Measurements from ENCODE around the gene SLC22A23. TPM values are rescaled to one million over a fixed set of nuclear protein-coding genes. Genes with fewer than 3 reads are reported as not detected.
A peak's percentile ranks its signal among the peaks of the same experiment; 100 is the strongest.
"Not testable (repeated sequence)": the region's sequence is repeated elsewhere in the genome, so short reads cannot be mapped to it uniquely, and the experiment has no call there.

SLC22A23 gene
- polyA plus RNA-seq, 4 donors: 9.8 to 14.0 (median 11.9) TPM

DNA sequence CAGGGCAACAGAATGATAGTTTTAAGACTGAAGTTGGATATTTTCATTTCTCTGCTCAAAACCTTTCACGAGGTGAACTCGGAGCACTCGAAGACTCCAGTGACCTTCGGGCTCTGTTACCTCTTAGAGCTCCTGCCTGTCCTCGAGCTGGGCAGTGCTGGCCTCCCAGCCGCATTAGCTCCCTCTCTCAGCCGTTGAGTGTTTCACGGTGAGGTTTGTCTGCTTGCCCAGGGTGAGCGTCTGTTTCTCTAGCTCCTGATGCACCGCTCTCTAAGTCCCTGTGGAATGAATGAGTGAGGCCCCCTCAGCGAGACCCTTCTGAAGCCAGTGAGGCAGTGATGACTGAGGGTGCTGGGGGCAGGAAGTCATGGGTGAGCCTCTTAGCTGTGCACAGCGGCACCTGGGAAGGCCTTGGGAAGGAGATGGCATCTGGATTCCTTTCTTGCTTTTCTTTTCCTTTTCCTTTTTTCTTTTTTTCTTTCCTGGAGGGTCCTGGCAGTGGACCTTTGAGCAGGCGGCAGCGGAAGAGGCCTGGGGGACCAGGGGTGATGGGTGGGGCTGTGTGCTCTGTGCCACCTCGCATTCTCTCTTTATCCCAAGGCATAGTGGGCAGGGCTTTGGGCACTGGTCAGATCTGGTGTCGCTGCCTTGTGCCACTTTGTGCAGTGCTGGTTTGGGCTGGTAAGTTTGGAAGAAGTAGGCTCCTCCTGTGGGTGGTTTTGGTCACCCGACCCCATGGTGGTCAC, 195.9 kb downstream of the SLC22A23 start:
- DNase-seq (ENCODE audit: low read depth in 4 of 4, low spot score in 2 of 4): no peak

DNA sequence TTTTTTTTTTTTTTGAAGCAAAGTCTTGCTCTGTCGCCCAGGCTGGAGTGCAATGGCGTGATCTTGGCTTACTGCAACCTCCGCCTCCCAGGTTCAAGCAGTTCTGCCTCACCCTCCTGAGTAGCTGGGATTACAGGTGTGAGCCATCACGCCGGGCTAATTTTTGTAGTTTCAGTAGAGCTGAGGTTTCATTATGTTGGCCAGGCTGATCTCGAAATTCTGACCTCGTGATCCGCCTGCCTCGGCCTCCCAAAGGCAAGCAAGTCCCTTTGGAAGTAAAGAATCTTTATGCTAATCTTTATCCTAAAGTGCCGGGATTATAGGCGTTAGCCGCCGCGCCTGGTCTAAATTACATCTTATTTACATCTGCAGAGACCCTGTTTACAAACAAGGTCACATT, 196.6 kb downstream of the SLC22A23 start:
- DNase-seq (ENCODE audit: low read depth in 4 of 4, low spot score in 2 of 4): no peak

DNA sequence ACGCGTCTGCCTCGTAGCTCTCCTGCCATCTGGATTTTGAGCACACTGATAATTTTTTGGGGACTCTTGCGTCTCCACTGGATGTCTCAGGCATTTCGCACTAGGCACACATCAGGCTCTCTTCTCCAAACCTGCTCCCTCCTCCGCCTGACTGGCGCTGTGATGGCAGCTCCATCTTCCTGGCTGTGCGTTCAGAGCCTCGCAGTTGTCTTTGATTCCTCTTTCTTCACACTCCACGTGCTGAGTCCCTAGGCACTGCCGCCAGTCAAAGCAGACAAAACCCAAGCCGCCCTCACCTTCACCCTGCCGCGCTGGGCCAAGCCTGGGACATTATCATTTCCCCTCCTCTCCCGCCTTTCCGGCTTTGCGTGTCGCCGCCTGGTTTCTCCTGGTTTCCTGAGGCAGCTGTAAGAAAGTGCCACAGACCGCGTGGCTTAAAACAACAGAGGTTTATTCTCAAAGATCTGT, 197.3 kb downstream of the SLC22A23 start:
- DNase-seq (ENCODE audit: low read depth in 4 of 4, low spot score in 2 of 4): peak in 1 of 4 donors; percentile 27

DNA sequence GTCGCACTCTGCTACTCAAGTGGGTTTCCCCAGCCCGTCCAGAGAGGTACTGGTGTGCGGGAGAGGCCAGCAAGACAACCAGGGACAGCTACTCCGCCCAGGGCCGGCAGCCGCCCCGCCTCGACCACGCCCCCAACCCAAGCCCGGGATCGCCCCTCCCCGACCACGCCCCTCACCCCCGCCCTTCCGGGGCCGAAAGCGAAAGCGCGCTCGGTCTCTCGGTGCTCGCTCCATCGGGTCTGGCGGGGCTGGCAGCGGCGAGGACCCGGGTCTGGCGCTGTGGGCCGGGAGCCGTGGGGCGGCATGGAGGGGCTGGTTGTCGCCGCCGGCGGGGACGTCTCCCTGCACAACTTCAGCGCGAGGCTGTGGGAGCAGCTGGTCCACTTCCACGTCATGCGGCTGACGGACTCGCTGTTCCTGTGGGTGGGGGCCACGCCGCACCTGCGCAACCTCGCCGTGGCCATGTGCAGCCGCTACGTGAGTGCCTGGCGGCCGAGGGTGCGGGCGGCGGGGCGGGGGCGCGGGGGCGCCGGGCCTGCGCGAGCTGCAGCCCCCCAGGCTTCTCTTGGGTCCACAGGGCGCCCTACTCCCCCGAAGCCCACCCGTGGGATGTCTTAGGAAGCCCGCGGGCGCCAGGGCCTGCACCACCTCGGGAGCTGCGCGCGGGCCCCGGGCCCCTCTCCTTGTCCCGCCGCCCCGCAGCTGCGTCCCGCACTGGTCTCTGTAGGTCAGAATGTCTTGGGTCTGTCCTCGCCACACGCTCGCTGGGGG, 197.9 kb downstream of the SLC22A23 start, which contains the start of gene PSMG4:
Gene PSMG4 (plus strand): TSS at position 228 of the 771 bp plus-strand sequence. CDS start 76 bp downstream, at position 304.
- DNase-seq (ENCODE audit: low read depth in 4 of 4, low spot score in 2 of 4): peak; percentile 47 to 84 (median 82)

DNA sequence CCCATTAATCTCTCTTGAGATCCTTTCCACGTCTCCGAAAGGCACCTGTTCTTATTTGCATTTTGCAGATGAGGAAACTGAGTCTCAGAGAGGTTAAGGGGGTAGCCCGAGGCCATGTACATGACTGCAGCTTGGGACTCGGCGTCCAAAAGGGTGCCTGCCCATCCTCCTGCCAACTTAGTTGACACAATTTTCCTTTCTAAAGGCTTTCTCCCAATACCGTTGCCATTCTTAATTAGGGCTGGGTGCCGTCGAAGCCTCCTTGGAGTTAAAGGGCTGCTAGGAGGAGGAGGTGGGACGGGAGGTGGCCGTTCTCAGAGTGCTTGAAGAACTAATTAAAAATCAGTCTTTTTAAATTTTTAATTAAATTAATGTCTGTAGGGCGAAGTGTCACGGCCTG, 198.6 kb downstream of the SLC22A23 start:
- DNase-seq (ENCODE audit: low read depth in 4 of 4, low spot score in 2 of 4): no peak

DNA sequence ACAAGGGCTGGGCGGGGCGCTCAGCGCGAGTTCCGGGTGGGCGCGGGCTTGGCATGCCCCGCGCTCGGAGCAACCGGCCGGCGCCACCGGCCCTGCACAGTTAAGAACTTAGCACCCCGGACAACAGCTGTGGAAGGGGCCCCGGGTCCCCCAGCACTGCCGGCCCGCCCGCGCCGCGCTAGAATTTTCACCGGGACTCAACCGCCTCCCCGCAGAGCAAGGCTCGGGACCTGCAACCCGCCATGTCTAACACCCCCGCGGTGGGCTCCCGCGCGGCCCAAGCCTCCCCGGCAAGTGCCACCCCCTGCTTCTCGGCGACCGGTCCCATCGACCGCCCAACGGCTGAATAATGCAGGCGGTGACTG, 203.3 kb downstream of the SLC22A23 start:
- DNase-seq (ENCODE audit: low read depth in 4 of 4, low spot score in 2 of 4): no peak

DNA sequence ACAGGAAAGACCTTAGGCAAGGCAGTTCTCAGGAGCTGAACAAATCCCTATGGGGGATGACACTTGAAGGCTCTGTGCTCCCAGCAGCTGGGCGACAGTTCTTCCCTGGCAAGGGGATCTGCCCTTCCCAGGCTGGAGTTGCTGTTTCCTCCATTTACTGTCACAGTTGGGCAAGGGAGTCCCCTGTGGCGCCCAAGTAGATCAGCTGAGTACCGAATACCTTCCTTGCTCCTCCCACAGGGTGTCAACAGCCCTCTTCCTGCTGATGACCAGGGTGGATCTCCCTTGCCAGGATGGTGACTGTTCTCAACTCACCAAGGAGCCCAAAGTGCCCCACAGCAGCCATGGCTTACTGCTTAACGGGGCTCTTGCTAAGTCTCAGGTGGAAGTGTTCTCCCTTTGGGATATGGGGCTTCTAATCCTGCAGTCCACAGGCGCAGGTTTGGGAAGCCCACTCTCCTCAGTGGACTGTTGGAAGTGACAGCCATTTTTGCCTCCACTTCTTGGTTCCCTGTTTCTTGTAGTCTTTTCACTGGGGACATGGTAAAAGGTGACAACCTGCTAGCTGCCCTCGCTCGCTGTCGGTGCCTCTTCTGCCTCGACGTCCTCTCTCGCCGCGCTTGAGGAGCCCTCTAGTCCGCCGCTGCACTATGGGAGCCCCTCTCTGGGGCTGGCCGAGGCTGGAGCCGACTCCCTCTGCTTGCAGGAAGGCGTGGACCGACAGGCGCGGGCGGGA, 203.8 kb downstream of the SLC22A23 start:
- DNase-seq (ENCODE audit: low read depth in 4 of 4, low spot score in 2 of 4): no peak

DNA sequence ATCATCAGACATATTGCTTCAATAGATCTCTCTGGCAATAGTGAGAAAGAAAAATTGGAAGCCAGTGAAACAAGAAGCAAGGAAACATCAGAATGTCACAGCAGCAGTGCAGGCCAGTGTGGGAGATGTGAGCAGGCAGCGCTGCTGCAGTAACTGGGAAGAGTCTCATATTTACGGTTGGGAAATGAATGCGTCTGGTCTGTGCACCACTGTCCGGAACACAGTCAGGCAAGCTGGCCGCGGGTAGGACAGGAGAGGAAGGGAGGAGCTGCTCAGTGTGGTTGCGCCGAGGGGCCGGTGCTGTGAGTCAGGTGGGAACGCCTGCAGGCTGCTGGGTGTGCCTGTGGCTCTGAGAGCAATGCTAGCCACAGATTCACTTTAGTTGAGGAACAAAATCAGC, 204.5 kb downstream of the SLC22A23 start:
- DNase-seq (ENCODE audit: low read depth in 4 of 4, low spot score in 2 of 4): no peak

DNA sequence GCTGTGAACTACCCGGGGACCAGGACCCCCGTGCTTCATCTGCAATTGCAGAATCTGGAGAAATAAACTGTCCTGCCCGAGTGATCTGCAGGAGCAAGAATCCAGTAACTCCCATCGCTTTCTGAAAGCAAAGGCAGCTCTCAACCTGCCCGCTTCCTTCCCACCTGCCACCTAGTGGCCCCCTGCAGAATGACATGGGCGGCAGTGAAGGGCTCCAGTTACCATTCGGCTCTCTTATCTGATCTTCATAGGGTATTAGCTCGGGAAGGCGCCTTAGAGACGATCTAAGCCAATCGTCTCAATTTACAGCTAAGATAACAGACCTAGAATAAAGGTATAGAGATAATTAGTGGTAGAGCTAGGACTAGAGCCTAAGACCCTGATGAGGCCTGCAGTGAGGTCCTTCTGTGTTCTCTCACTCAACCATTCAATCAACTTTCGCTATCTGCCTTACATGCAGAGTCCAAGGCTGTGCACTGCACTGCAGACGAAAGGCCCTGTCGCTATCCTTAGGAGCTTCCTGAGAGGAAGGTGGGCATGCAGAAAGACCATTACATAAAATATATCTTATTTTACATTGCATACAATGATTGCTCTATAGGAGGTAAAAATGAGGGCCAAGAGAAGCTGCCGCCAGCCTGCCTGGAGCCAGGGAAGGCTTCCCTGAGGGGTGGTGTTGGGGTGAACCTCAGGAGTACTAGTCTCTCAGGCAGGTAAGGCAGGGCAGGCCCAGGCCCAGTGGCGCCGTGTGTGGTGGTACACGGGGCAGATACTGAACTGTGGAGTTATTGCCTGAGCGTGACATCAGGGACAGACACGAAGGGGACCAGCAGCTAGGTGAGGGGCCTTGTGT, 205.2 kb downstream of the SLC22A23 start:
- peak in 2 of 4 donors; percentile 50 to 82 for DNase-seq (ENCODE audit: low read depth in 4 of 4, low spot score in 2 of 4)

DNA sequence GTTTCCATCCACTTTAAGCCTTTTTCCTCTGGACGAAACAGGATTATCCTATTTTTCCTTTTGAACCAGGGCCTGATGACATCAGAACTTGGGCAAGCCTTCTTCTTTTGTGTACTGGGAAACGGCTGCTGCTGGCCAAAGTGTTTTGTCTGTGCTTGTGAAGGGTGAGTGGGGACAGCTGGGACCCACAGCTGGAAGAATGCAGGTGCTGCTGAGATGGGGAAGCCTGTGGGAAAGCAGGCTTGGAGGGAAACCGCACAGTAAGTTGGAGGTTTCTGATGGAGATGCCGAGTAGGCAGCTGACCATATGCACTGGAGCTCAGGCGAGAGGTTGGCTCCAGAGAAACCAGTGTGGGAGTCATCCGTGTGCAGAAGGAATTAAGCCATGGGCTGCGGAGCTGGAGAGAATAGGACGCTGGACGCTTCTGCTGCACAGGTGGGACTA, 206.6 kb downstream of the SLC22A23 start:
- DNase-seq (ENCODE audit: low read depth in 4 of 4, low spot score in 2 of 4): no peak

DNA sequence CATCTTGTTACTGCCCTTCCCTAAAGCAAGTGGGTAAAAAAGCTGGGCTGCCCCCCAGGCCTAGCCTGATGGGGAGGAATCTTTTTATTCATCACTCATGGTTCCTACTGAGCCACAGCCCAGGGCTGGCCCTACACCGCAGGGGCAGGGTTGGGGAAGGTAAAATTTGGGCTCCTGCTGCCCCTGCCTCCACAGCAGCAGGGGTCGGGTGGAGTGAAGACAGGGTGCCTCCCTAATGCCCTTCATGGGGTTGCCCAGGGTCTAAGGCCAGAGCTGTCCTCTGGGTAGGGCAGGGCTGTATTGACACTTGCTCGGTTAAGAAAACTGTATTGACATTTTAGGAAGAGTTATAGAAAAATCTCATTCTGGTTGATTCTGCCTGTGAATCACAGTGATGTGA, 207.0 kb downstream of the SLC22A23 start:
- DNase-seq (ENCODE audit: low read depth in 4 of 4, low spot score in 2 of 4): no peak

DNA sequence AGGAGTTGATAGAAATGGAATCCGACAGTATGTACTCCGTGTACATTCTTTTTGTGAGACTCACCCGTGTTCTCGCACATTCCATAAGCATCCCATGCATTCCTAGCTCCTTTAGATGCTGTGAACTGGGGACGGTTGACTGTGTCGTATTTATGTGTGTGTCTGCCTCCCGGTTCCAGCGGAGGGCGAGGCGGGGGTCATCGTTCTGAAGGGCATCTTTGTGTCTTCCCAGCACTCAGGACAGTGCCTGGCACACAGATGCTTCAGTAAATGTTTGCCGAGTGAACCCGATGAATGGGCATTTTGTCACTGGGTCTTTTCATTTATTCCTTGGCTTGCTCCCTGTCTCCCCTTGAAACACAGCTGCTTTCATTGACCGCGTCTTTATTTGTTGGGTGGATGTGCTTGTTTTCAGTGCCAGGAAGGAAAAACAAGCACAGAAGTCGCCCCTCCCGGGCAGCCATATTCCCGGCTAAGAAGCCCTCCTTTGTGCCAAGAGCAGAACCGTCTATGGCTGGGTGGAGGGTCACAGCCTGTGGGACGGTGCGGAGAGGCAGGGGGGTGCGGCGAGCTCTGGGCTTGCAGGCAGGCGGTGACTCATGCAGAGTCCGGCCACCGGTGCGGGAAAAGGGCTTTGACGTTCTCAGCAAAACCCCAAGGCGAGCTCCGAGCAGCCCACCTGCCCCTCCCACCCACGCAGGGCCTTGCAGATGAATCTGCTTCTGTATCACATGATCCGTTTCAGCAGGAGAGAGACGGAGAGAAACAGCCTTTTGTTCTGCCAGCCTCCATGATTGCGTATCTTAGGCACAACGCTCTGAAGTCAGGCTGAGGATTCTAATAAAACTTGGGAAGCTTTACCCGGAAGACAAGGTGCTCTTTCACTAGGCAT, 209.3 kb downstream of the SLC22A23 start:
- DNase-seq (ENCODE audit: low read depth in 4 of 4, low spot score in 2 of 4): no peak

DNA sequence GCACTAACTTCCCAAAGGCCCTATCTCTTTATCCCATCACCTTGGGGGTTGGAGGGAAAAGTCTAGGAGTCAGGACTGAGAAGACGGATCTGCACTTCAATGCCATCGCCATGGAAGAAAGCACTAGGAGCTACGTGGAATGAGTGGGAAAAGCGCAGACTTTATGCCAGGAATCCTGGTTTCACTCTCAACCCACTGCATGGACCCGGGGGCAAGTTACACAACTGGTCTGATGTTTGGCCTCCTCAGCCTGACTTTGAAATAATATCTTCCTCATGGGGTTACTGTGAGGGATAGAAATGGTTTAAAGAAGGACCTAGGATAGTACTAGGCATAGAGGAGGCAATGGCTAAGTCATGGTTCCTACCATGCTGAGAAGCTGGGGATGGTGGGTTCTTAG, 211.6 kb downstream of the SLC22A23 start:
- DNase-seq (ENCODE audit: low read depth in 4 of 4, low spot score in 2 of 4): no peak

DNA sequence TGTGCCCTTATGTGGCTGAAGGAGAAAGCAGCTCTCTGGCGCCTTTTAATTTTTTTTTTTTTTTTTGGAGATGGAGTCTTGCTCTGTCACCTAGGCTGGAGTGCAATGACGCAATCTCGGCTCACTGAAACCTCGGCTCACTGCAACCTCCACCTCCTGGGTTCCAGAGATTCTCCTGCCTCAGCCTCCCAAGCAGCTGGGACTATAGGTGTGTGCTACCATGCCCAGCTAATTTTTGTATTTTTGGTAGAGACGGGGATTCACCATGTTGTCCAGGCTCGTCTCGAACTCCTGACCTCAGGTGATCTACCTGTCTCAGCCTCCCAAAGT, 212.1 kb downstream of the SLC22A23 start:
- not testable (repeated sequence) for DNase-seq (ENCODE audit: low read depth in 4 of 4, low spot score in 2 of 4)

DNA sequence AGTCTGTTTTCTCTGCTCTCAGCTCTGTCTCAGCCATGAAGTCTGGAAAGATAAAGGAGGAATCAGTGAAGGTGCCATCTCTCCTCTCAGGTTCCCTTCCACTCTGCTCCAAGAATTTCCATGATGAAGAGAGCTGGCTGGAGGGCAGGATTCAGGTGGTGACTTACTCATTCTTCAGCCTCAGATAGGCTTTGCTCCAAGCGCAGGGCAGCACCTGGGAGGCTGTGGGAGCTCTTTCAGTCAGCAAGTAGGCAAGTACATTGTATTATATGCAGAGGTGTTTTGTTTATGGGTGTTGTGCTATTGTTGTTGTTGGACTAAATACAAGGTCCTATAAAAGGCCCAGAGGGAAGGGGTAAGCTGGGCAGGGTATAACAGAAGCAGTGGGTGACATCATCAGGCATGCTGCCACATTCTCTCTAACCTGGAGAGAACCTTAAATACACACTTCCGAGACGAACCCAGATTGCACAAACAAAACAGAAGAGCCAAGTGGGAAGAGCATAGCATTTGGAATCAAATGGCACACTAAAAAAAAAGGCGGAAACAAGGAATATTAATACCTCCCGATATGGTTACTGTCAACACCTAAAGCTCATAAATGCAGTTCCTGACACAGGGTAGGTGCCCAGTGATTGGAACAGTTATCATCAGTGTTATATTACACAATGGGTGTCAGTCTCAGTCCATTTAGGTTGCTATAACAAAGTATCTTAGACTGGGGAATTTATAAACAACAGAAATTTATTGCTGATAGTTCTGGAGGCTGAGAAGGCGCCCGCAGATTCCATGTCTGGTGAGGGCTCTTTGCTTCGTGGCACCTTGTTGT, 212.6 kb downstream of the SLC22A23 start:
- no peak for DNase-seq (ENCODE audit: low read depth in 4 of 4, low spot score in 2 of 4)

DNA sequence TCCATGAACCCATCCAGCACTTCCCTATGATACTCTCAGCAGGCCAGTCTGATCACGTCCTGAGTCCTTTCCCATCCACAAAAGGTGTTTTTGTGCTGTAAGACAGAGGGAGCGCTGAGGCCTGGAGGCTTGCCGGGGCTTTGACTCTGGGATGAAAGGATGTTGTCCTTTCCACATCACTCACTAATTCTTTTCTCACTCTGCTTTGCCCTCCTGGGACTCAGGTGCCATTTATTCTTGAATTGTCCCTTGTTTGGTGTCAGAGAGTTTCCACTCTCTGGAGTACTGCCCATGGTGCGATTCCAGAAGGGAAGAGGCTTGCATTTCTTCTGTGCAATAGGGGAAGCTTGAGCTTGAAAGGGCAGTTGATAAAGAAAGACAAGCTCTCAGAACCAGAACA, 214.1 kb downstream of the SLC22A23 start:
- DNase-seq (ENCODE audit: low read depth in 4 of 4, low spot score in 2 of 4): no peak

DNA sequence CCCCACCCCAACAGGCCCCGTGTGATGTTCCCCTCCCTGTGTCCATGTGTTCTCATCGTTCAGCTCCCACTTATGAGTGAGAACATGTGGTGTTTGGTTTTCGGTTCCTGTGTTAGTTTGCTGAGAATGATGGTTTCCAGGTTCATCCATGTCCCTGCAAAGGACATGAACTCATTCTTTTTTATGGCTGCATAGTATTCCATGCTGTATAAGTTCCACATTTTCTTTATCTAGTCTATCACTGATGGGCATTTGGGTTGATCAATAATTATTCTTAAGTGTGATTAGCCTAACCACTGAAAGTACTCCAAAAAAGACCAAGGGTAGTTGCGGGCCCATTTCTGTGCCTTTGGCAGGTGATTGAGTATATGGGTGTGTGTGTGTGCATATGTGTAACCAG, 215.1 kb downstream of the SLC22A23 start:
- DNase-seq (ENCODE audit: low read depth in 4 of 4, low spot score in 2 of 4): not testable (repeated sequence)

DNA sequence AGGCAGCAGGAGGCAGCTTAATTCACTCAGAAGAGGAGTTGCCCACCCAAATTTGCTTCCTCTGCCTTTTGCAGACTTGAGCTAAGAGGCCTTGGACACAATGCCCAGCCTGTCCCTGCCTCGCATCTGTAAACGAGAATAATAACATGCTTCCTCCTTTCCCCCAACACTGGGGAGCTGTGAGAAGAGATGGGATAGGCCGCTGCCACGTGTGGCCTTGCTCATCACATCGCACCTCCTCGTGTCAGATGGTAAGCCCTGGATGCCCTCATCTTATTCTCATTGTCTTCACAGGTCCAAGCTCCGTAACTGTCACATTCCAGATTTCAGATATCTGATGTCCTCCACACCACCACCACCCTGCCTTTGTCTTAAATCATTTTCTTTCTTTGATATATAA, 216.3 kb downstream of the SLC22A23 start:
- DNase-seq (ENCODE audit: low read depth in 4 of 4, low spot score in 2 of 4): no peak
